Stomach (tissue), 4 donors: ENCODE data around the gene TBCC.

Source experiments
- EP300 ChIP-seq: sonication (generic); formaldehyde crosslinking; IDR thresholded peaks from one replicate; pipeline ENCODE4 v1.6.1; 2017; ENCODE audit warnings: antibody characterized with exemption
- POLR2A ChIP-seq, 4 donors: fragments of 450-650 bp; IDR thresholded peaks; one replicate each; pipeline ENCODE4 v1.6.1; 2016; ENCODE audit warnings: antibody characterized with exemption in 4 of 4, control low read depth in 2 of 4, mild to moderate bottlenecking in 1 of 4, moderate library complexity in 1 of 4
- POLR2AphosphoS5 ChIP-seq, 3 donors: sonication (generic); formaldehyde crosslinking; IDR thresholded peaks; one replicate each; pipeline ENCODE4 v1.6.1; 2016; ENCODE audit warnings: antibody characterized with exemption in 3 of 3
- TF ChIP-seq, protein P1 (sequence below), 7 experiments: fragments of 450-650 bp in 4 of 7; fragments of 200-600 bp in 3 of 7; sonication (generic) in 3 of 7; IDR thresholded peaks; one replicate each; pipeline ENCODE4 v1.5.1; 2016 to 2019; ENCODE audit warnings: antibody characterized with exemption in 7 of 7, control low read depth in 2 of 7, mild to moderate bottlenecking in 1 of 7

DNA sequence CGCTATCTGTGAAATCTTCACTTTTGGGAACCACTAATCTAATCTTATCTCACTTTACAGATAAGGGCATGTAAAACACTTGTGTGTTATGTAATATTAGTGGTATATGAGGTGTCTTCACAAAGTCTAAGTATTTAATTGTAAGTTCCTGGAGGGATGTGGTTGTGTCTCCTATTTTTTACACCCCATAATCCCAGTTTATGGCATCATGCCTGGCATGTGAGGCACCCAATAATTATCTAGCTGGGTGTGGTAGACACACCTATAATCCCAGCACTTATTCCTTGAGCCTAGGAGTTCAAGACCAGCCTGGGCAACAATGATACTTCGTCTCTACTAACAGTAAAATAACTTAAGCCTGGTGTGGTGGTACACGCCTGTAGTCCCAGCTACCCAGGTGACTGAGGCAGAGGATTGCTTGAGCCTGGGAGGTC lies 16.5 kb upstream of the TBCC start:
- TF ChIP-seq, protein P1, sequence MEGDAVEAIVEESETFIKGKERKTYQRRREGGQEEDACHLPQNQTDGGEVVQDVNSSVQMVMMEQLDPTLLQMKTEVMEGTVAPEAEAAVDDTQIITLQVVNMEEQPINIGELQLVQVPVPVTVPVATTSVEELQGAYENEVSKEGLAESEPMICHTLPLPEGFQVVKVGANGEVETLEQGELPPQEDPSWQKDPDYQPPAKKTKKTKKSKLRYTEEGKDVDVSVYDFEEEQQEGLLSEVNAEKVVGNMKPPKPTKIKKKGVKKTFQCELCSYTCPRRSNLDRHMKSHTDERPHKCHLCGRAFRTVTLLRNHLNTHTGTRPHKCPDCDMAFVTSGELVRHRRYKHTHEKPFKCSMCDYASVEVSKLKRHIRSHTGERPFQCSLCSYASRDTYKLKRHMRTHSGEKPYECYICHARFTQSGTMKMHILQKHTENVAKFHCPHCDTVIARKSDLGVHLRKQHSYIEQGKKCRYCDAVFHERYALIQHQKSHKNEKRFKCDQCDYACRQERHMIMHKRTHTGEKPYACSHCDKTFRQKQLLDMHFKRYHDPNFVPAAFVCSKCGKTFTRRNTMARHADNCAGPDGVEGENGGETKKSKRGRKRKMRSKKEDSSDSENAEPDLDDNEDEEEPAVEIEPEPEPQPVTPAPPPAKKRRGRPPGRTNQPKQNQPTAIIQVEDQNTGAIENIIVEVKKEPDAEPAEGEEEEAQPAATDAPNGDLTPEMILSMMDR (IDR thresholded peaks at IDR 0.05): no peak
- TF ChIP-seq POLR2AphosphoS5 (IDR thresholded peaks at IDR 0.05) (no peak), POLR2A (IDR thresholded peaks at IDR 0.05) (no peak), EP300 (no peak)
